GM12878 (cell line): ENCODE measurements around the gene DIAPH1. TPM values are rescaled to one million over a fixed set of nuclear protein-coding genes. Genes with fewer than 3 reads are reported as not detected.

Source experiments
- BCLAF1 ChIP-seq: fragments of 450-650 bp; IDR thresholded peaks from 2 replicates; pipeline ENCODE4 v1.6.1; 2017; ENCODE audit warnings: antibody characterized with exemption, mild to moderate bottlenecking, moderate library complexity
- CEBPB ChIP-seq, 2 experiments: fragments of 150-350 bp in 1 of 2; IDR thresholded peaks; 2 replicates each; pipeline ENCODE4 v1.6.1; 2012 to 2014; ENCODE audit warnings: low read depth in 2 of 2, low read length in 2 of 2, borderline replicate concordance in 1 of 2, inconsistent platforms in 1 of 2
- CHD2 ChIP-seq: IDR thresholded peaks from 2 replicates; pipeline ENCODE4 v1.6.1; 2011; ENCODE audit warnings: low read depth, low read length, improper control_type of control experiment, borderline replicate concordance
- ETV6 ChIP-seq, 2 experiments: fragments of 450-650 bp in 1 of 2; IDR thresholded peaks in 1 of 2; conservative IDR thresholded peaks in 1 of 2; 2 replicates each; pipeline ENCODE4 v1.6.1; 2014; ENCODE audit warnings: antibody characterized with exemption in 1 of 2, borderline replicate concordance in 1 of 2, low read depth in 1 of 2, mild to moderate bottlenecking in 1 of 2, moderate library complexity in 1 of 2
- EZH2 ChIP-seq: IDR thresholded peaks from 2 replicates; pipeline ENCODE4 v1.6.1; 2012; ENCODE audit warnings: low read depth, mild to moderate bottlenecking, control low read depth, inconsistent platforms, low read length, borderline replicate concordance; ENCODE audit not compliant: control insufficient read depth
- FOXM1 ChIP-seq: IDR thresholded peaks from 2 replicates; pipeline ENCODE4 v1.6.1; 2012; ENCODE audit warnings: low read depth, mild to moderate bottlenecking, inconsistent platforms, low read length, moderate library complexity
- HCFC1 ChIP-seq: fragments of 150-350 bp; IDR thresholded peaks from 2 replicates; pipeline ENCODE4 v1.6.1; 2014; ENCODE audit warnings: low read length
- HDAC6 ChIP-seq: fragments of 200-600 bp; sonication (generic); IDR thresholded peaks from one replicate; pipeline ENCODE4 v1.8.0; 2017; ENCODE audit warnings: antibody characterized with exemption; ENCODE audit not compliant: unreplicated experiment
- MEF2B ChIP-seq: fragments of 450-650 bp; IDR thresholded peaks from 2 replicates; pipeline ENCODE4 v1.6.1; 2018; ENCODE audit warnings: mild to moderate bottlenecking, moderate library complexity; ENCODE audit not compliant: partially characterized antibody, poor library complexity, severe bottlenecking
- NFYA ChIP-seq: IDR thresholded peaks from 2 replicates; pipeline ENCODE4 v1.6.1; 2011; ENCODE audit warnings: low read depth, mild to moderate bottlenecking, low read length, improper control_type of control experiment, borderline replicate concordance
- NR2C2 ChIP-seq: IDR thresholded peaks from 2 replicates; pipeline ENCODE4 v1.6.1; 2011; ENCODE audit warnings: borderline replicate concordance, low read depth; ENCODE audit not compliant: control insufficient read depth, insufficient read length
- NRF1 ChIP-seq: conservative IDR thresholded peaks from 2 replicates; pipeline ENCODE4 v1.6.1; 2011; ENCODE audit warnings: mild to moderate bottlenecking, low read depth, low read length, improper control_type of control experiment
- RAD51 ChIP-seq: fragments of 450-650 bp; IDR thresholded peaks from 2 replicates; pipeline ENCODE4 v1.6.1; 2016; ENCODE audit warnings: moderate library complexity, mild to moderate bottlenecking, inconsistent platforms
- RBBP5 ChIP-seq: fragments of 200-600 bp; sonication (generic); conservative IDR thresholded peaks from 2 replicates; pipeline ENCODE4 v1.6.1; 2016
- RUNX3 ChIP-seq: IDR thresholded peaks from 2 replicates; pipeline ENCODE4 v1.6.1; 2012; ENCODE audit warnings: low read length, inconsistent platforms
- TARDBP ChIP-seq: IDR thresholded peaks from 2 replicates; pipeline ENCODE4 v1.6.1; 2016; ENCODE audit warnings: borderline replicate concordance
- TBL1XR1 ChIP-seq: IDR thresholded peaks from 2 replicates; pipeline ENCODE4 v1.6.1; 2012; ENCODE audit warnings: low read depth, low read length, improper control_type of control experiment
- TCF7 ChIP-seq: IDR thresholded peaks from 2 replicates; pipeline ENCODE4 v1.6.1; 2014; ENCODE audit warnings: antibody characterized with exemption, borderline replicate concordance
- YY1 ChIP-seq: IDR thresholded peaks from 2 replicates; pipeline ENCODE4 v1.6.1; 2011; ENCODE audit warnings: low read depth, mild to moderate bottlenecking, low read length
- ZNF207 ChIP-seq: fragments of 450-650 bp; IDR thresholded peaks from 2 replicates; pipeline ENCODE4 v1.6.1; 2014; ENCODE audit warnings: antibody characterized with exemption, mild to moderate bottlenecking, borderline replicate concordance
- ZNF384 ChIP-seq: IDR thresholded peaks from 2 replicates; pipeline ENCODE4 v1.6.1; 2012; ENCODE audit warnings: low read depth, mild to moderate bottlenecking, low read length, improper control_type of control experiment, borderline replicate concordance
- polyA plus RNA-seq, 11 experiments: library from polyadenylated mRNA; depleted of rRNA in 4 of 11; unstranded in 6 of 11; stranded (reverse) in 5 of 11; fragments of >200 nt; fragmentation: Nextera tagmentation in 4 of 11; fragmentation: Illumina TruSeq in 1 of 11; extraction: Ambion mirVana in 4 of 11; extraction: Trizol in 1 of 11; gene quantifications; 1 replicate in 1 of 11; 2 replicates in 10 of 11; pipeline versions ENCODE4 v1.2.1 to v1.2.3, GENCODE V29; 2011 to 2016; ENCODE audit warnings: inconsistent platforms in 2 of 11, missing spikeins in 2 of 11, low read depth in 1 of 11
- total RNA-seq, 4 experiments: library from RNA; depleted of rRNA in 3 of 4; stranded (reverse); fragments of >200 nt in 3 of 4; fragmentation: Illumina TruSeq in 1 of 4; extraction: Trizol in 1 of 4; gene quantifications; 2 replicates each; pipeline versions ENCODE4 v1.2.1 to v1.2.3, GENCODE V29; 2013 to 2021
- TF ChIP-seq, protein P1 (sequence below): IDR thresholded peaks from 2 replicates; pipeline ENCODE4 v1.6.1; 2012; ENCODE audit warnings: low read length, inconsistent platforms
- TF ChIP-seq, protein P2 (sequence below): fragments of 450-650 bp; IDR thresholded peaks from 2 replicates; pipeline ENCODE4 v1.6.1; 2016; ENCODE audit warnings: mild to moderate bottlenecking
- TF ChIP-seq, protein P3 (sequence below): IDR thresholded peaks from 2 replicates; pipeline ENCODE4 v1.6.1; 2011; ENCODE audit warnings: borderline replicate concordance, low read depth, mild to moderate bottlenecking, moderate library complexity, mixed read lengths, low read length; ENCODE audit not compliant: insufficient read depth; ENCODE audit errors: extremely low read length

The DIAPH1 gene
- total and polyA plus RNA-seq, 10 of the 15 experiments (the other 5 are each of a cell fraction or from before 2014, with no cell fraction given): 37.8 to 168 (median 59.0) TPM

- TF ChIP-seq BCLAF1 (no peak), CHD2 (no peak), NRF1 (no peak), CEBPB (IDR thresholded peaks at IDR 0.05; ENCODE audit: borderline replicate concordance in 1 of 2, low read depth in 2 of 2, low read length in 2 of 2) (no peak), TCF7 (no peak), MEF2B (peak; percentile 86), RAD51 (no peak), TBL1XR1 (no peak; the same call in 1 of the 2 replicates), NFYA (no peak), ETV6 (conservative IDR thresholded peaks at IDR 0.05 in 1 of 2, IDR thresholded peaks at IDR 0.05 in 1 of 2; ENCODE audit: borderline replicate concordance in 1 of 2, low read depth in 1 of 2) (no peak), NR2C2 (no peak), HCFC1 (no peak), TARDBP (no peak), YY1 (peak; percentile 44; the same call in 1 of the 2 replicates), EZH2 (no peak), RUNX3 (no peak), ZNF384 (no peak), HDAC6 (no peak), FOXM1 (no peak), RBBP5 (no peak), ZNF207 (no peak)
- TF ChIP-seq, protein P1, sequence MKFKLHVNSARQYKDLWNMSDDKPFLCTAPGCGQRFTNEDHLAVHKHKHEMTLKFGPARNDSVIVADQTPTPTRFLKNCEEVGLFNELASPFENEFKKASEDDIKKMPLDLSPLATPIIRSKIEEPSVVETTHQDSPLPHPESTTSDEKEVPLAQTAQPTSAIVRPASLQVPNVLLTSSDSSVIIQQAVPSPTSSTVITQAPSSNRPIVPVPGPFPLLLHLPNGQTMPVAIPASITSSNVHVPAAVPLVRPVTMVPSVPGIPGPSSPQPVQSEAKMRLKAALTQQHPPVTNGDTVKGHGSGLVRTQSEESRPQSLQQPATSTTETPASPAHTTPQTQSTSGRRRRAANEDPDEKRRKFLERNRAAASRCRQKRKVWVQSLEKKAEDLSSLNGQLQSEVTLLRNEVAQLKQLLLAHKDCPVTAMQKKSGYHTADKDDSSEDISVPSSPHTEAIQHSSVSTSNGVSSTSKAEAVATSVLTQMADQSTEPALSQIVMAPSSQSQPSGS: no peak
- TF ChIP-seq, protein P2, sequence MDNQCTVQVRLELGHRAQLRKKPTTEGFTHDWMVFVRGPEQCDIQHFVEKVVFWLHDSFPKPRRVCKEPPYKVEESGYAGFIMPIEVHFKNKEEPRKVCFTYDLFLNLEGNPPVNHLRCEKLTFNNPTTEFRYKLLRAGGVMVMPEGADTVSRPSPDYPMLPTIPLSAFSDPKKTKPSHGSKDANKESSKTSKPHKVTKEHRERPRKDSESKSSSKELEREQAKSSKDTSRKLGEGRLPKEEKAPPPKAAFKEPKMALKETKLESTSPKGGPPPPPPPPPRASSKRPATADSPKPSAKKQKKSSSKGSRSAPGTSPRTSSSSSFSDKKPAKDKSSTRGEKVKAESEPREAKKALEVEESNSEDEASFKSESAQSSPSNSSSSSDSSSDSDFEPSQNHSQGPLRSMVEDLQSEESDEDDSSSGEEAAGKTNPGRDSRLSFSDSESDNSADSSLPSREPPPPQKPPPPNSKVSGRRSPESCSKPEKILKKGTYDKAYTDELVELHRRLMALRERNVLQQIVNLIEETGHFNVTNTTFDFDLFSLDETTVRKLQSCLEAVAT: no peak
- TF ChIP-seq, protein P3, sequence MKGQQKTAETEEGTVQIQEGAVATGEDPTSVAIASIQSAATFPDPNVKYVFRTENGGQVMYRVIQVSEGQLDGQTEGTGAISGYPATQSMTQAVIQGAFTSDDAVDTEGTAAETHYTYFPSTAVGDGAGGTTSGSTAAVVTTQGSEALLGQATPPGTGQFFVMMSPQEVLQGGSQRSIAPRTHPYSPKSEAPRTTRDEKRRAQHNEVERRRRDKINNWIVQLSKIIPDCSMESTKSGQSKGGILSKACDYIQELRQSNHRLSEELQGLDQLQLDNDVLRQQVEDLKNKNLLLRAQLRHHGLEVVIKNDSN: no peak
These were observed 107.8 kb downstream of the DIAPH1 start (continued) for GRCh38 chr5:141510850-141511601.
